WTC11 (cell line): Measurements from ENCODE around the gene IGF2BP1. TPM values are rescaled to one million over a fixed set of nuclear protein-coding genes. Genes with fewer than 3 reads are reported as not detected.

Experiments used
- ATAC-seq: fragments of 200-7000 bp; cut with Tn5 transposase; 2 replicates; pipeline ENCODE4 v1.10.0; 2021; ENCODE audit warnings: mild to moderate bottlenecking, moderate library complexity
- CTCF ChIA-PET: fragments of 300-600 bp; sonication (Branson Sonifier 250); formaldehyde crosslinking; loops from one replicate; lab custom pipeline; 2021; ENCODE audit warnings: antibody characterized with exemption; lab: Charles Lee
- POLR2A ChIA-PET: fragments of 350-600 bp; sonication (Branson Sonifier 250); formaldehyde crosslinking; loops from one replicate; lab custom pipeline; 2021; ENCODE audit warnings: antibody characterized with exemption; lab: Charles Lee
- DNase-seq: peaks from one replicate; pipeline ENCODE4 v3.0.0; 2021; ENCODE audit warnings: low spot score
- H3K27ac Mint-ChIP-seq: 2 replicates; pipeline ENCODE4 v1.8.0; 2021; ENCODE audit warnings: mixed read lengths
- H3K27me3 Mint-ChIP-seq: 2 replicates; pipeline ENCODE4 v1.8.0; 2021; ENCODE audit warnings: low read depth, mild to moderate bottlenecking, moderate library complexity, mixed read lengths
- H3K36me3 Mint-ChIP-seq: 2 replicates; pipeline ENCODE4 v1.8.0; 2021; ENCODE audit warnings: mixed read lengths
- H3K4me1 Mint-ChIP-seq: 2 replicates; pipeline ENCODE4 v1.8.0; 2022; ENCODE audit warnings: mixed read lengths
- H3K4me3 Mint-ChIP-seq: 2 replicates; pipeline ENCODE4 v1.8.0; 2021; ENCODE audit warnings: mild to moderate bottlenecking, moderate library complexity, mixed read lengths
- H3K9me3 Mint-ChIP-seq: 2 replicates; pipeline ENCODE4 v1.8.0; 2021; ENCODE audit warnings: mixed read lengths
- ESRRA ChIP-seq: sonication (generic); formaldehyde crosslinking; IDR thresholded peaks from 2 replicates; pipeline ENCODE4 v1.8.1; 2022; ENCODE audit warnings: mild to moderate bottlenecking, missing genetic modification reagents, borderline replicate concordance
- FOXK1 ChIP-seq: sonication (generic); formaldehyde crosslinking; IDR thresholded peaks from 2 replicates; pipeline ENCODE4 v1.8.0; 2022; ENCODE audit warnings: mild to moderate bottlenecking, moderate library complexity, missing genetic modification reagents
- GRHL2 ChIP-seq: fragments of 250-450 bp; sonication (Bioruptor Pico); IDR thresholded peaks from 2 replicates; pipeline ENCODE4 v1.8.0; 2022; ENCODE audit warnings: mild to moderate bottlenecking, moderate library complexity; ENCODE audit not compliant: insufficient replicate concordance, severe bottlenecking
- JAZF1 ChIP-seq: fragments of 250-450 bp; sonication (Bioruptor Pico); IDR thresholded peaks from 2 replicates; pipeline ENCODE4 v1.9.0; 2021; ENCODE audit warnings: moderate library complexity, mild to moderate bottlenecking, inconsistent platforms
- NR3C1 ChIP-seq: sonication (generic); formaldehyde crosslinking; conservative IDR thresholded peaks from 2 replicates; pipeline ENCODE4 v1.8.1; 2023; ENCODE audit warnings: low read depth, mild to moderate bottlenecking, missing genetic modification reagents
- TP53 ChIP-seq: sonication (generic); formaldehyde crosslinking; IDR thresholded peaks from 2 replicates; pipeline ENCODE4 v1.8.1; 2023; ENCODE audit warnings: mild to moderate bottlenecking, missing genetic modification reagents
- ZBTB21 ChIP-seq: sonication (generic); formaldehyde crosslinking; IDR thresholded peaks from 2 replicates; pipeline ENCODE4 v1.8.1; 2023; ENCODE audit warnings: mild to moderate bottlenecking, missing genetic modification reagents, borderline replicate concordance
- ZNF219 ChIP-seq: sonication (generic); formaldehyde crosslinking; IDR thresholded peaks from 2 replicates; pipeline ENCODE4 v1.8.0; 2023; ENCODE audit warnings: missing genetic modification reagents, mild to moderate bottlenecking, borderline replicate concordance
- ZNF671 ChIP-seq: fragments of 250-450 bp; sonication (Bioruptor Pico); IDR thresholded peaks from 2 replicates; pipeline ENCODE4 v1.8.0; 2021; ENCODE audit warnings: mild to moderate bottlenecking
- total RNA-seq: library from RNA; stranded (reverse); gene quantifications from 3 replicates; pipeline ENCODE4 v1.2.3, GENCODE V29; 2021
- TF ChIP-seq, protein P1 (sequence below): sonication (generic); formaldehyde crosslinking; conservative IDR thresholded peaks from 2 replicates; pipeline ENCODE4 v1.8.1; 2023; ENCODE audit warnings: mild to moderate bottlenecking, low read depth, missing genetic modification reagents, moderate library complexity
- TF ChIP-seq, protein P2 (sequence below): sonication (generic); formaldehyde crosslinking; IDR thresholded peaks from 2 replicates; pipeline ENCODE4 v1.8.0; 2023; ENCODE audit warnings: mild to moderate bottlenecking, missing genetic modification reagents
- TF ChIP-seq, protein P3 (sequence below): fragments of 250-450 bp; sonication (Bioruptor Pico); IDR thresholded peaks from 2 replicates; pipeline ENCODE4 v1.9.0; 2021; ENCODE audit warnings: mild to moderate bottlenecking
- TF ChIP-seq, protein P4 (sequence below): sonication (generic); formaldehyde crosslinking; IDR thresholded peaks from 2 replicates; pipeline ENCODE4 v1.8.1; 2022; ENCODE audit warnings: low read depth, mild to moderate bottlenecking, moderate library complexity, missing genetic modification reagents, borderline replicate concordance

IGF2BP1 gene
- total RNA-seq, 1 experiment from 2014 or later = 392 TPM

DNA sequence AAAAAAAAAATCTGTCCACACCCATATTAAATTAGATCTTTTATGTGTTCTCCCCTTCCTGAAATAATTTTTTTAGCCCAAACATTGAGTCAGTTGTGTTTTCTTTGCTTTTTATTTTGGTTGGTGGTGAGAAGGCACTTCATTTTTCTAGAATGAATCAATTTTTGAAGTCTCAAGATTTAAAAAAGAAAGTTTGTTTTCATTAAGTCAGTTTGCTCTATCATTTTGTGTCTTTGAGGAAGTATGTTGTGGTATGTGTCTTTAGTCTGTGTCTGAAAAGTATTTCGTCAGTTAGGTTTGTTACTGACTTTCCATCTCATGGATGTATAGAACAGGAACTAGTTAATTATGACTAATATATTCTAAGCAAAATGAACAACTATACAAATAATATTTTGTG lies 3.8 kb downstream of the IGF2BP1 start (continued):
- TF ChIP-seq, protein P1, sequence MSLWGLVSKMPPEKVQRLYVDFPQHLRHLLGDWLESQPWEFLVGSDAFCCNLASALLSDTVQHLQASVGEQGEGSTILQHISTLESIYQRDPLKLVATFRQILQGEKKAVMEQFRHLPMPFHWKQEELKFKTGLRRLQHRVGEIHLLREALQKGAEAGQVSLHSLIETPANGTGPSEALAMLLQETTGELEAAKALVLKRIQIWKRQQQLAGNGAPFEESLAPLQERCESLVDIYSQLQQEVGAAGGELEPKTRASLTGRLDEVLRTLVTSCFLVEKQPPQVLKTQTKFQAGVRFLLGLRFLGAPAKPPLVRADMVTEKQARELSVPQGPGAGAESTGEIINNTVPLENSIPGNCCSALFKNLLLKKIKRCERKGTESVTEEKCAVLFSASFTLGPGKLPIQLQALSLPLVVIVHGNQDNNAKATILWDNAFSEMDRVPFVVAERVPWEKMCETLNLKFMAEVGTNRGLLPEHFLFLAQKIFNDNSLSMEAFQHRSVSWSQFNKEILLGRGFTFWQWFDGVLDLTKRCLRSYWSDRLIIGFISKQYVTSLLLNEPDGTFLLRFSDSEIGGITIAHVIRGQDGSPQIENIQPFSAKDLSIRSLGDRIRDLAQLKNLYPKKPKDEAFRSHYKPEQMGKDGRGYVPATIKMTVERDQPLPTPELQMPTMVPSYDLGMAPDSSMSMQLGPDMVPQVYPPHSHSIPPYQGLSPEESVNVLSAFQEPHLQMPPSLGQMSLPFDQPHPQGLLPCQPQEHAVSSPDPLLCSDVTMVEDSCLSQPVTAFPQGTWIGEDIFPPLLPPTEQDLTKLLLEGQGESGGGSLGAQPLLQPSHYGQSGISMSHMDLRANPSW (CRISPR knock-in tag) = no peak
- TF ChIP-seq ZNF219 (CRISPR knock-in tag) = no peak
- TF ChIP-seq, all 79 proteins: peak for 0

DNA sequence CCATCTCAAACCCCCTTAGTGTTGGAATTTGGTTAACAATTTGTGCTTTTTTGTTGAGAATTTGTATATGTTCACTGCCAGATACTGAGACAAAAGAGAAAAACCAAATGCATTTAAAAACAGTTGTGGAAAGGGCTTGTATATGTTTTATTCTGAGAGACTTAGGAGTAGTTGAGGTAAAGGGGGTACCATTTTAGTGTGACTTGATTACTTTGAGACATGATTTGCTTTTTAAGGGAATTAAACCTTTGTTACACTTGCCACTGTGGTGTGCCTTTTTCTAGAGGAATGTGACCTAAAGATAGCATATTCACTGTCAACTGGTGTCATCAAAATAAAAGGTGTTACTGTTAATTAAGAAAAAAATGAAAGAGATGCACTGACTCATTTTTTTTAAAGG lies 4.5 kb downstream of the IGF2BP1 start:
- ChIA-PET POLR2A (no interaction called here), CTCF (no interaction called here)
- Mint-ChIP-seq H3K4me1 (peaks cover 53% of the 10 kb centered on the region), H3K4me3 (peak overlapping the region; percentile 83), H3K27ac (peak overlapping the region; percentile 50; the same call in 1 of the 2 replicates), H3K27me3 (no peaks in the 10 kb centered on the region), H3K9me3 (no peaks in the 10 kb centered on the region), H3K36me3 (peaks cover 44% of the 10 kb centered on the region)
- no peak for TF ChIP-seq TP53 (CRISPR knock-in tag)
- TF ChIP-seq GRHL2 (CRISPR knock-in tag) = no peak
- TF ChIP-seq, protein P2, sequence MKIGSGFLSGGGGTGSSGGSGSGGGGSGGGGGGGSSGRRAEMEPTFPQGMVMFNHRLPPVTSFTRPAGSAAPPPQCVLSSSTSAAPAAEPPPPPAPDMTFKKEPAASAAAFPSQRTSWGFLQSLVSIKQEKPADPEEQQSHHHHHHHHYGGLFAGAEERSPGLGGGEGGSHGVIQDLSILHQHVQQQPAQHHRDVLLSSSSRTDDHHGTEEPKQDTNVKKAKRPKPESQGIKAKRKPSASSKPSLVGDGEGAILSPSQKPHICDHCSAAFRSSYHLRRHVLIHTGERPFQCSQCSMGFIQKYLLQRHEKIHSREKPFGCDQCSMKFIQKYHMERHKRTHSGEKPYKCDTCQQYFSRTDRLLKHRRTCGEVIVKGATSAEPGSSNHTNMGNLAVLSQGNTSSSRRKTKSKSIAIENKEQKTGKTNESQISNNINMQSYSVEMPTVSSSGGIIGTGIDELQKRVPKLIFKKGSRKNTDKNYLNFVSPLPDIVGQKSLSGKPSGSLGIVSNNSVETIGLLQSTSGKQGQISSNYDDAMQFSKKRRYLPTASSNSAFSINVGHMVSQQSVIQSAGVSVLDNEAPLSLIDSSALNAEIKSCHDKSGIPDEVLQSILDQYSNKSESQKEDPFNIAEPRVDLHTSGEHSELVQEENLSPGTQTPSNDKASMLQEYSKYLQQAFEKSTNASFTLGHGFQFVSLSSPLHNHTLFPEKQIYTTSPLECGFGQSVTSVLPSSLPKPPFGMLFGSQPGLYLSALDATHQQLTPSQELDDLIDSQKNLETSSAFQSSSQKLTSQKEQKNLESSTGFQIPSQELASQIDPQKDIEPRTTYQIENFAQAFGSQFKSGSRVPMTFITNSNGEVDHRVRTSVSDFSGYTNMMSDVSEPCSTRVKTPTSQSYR (CRISPR knock-in tag) = no peak
- no peak for TF ChIP-seq ZNF671
- no peak for TF ChIP-seq NR3C1 (CRISPR knock-in tag)
- no peak for TF ChIP-seq JAZF1 (CRISPR knock-in tag)
- no peak for TF ChIP-seq FOXK1
- TF ChIP-seq ZBTB21 (CRISPR knock-in tag) = no peak
- TF ChIP-seq, protein P3, sequence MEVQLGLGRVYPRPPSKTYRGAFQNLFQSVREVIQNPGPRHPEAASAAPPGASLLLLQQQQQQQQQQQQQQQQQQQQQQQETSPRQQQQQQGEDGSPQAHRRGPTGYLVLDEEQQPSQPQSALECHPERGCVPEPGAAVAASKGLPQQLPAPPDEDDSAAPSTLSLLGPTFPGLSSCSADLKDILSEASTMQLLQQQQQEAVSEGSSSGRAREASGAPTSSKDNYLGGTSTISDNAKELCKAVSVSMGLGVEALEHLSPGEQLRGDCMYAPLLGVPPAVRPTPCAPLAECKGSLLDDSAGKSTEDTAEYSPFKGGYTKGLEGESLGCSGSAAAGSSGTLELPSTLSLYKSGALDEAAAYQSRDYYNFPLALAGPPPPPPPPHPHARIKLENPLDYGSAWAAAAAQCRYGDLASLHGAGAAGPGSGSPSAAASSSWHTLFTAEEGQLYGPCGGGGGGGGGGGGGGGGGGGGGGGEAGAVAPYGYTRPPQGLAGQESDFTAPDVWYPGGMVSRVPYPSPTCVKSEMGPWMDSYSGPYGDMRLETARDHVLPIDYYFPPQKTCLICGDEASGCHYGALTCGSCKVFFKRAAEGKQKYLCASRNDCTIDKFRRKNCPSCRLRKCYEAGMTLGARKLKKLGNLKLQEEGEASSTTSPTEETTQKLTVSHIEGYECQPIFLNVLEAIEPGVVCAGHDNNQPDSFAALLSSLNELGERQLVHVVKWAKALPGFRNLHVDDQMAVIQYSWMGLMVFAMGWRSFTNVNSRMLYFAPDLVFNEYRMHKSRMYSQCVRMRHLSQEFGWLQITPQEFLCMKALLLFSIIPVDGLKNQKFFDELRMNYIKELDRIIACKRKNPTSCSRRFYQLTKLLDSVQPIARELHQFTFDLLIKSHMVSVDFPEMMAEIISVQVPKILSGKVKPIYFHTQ (CRISPR knock-in tag) = no peak
- ATAC-seq (no peak), DNase-seq (no peak)

DNA sequence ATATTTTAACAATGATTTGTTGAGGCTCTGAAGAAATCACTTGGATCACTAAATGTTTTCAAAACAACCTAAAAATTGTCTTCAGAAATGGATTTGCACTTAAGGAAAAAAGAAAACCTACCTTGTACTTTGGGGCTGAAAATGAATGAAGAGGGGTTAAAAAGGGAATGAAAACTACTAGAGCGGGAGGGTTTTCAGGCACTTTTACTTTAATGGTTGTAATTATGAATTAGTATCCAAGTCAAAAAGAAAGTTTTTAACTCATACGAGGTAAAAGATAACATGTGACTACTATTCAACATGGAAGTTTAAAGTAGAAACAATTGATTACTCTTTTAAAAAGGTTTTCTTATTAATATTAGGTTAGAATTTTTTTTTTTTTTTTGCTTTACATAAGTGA lies 5.1 kb downstream of the IGF2BP1 start:
- POLR2A ChIA-PET = no interaction called here
- DNase-seq (no peak), ATAC-seq (no peak)
- CTCF ChIA-PET = interaction anchor here (1.0 to 2.3 kb wide), 2 partner anchors 11 to 30 kb away, joined by 3 to 8 read pairs; no protein-coding TSS in a partner anchor
- peaks cover 59% of the 10 kb centered on the region for H3K4me1 Mint-ChIP-seq
- H3K36me3 Mint-ChIP-seq = peaks cover 50% of the 10 kb centered on the region
- peak overlapping the region; percentile 83 for H3K4me3 Mint-ChIP-seq
- H3K27ac Mint-ChIP-seq = peak overlapping the region; percentile 76
- H3K27me3 Mint-ChIP-seq = no peaks in the 10 kb centered on the region
- no peaks in the 10 kb centered on the region for H3K9me3 Mint-ChIP-seq
- no peak for TF ChIP-seq ESRRA (CRISPR knock-in tag)
- TF ChIP-seq, protein P4, sequence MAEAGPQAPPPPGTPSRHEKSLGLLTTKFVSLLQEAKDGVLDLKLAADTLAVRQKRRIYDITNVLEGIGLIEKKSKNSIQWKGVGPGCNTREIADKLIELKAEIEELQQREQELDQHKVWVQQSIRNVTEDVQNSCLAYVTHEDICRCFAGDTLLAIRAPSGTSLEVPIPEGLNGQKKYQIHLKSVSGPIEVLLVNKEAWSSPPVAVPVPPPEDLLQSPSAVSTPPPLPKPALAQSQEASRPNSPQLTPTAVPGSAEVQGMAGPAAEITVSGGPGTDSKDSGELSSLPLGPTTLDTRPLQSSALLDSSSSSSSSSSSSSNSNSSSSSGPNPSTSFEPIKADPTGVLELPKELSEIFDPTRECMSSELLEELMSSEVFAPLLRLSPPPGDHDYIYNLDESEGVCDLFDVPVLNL (CRISPR knock-in tag) = no peak
